Type B pancreatic cell (in vitro differentiated cells): ENCODE data around the gene QRFP. TPM values are rescaled to one million over a fixed set of nuclear protein-coding genes. Genes with fewer than 3 reads are reported as not detected.

Experiments
- DNase-seq: peaks from one replicate; pipeline ENCODE4 v3.0.0; 2021; ENCODE audit warnings: mixed read lengths; ENCODE audit not compliant: unreplicated experiment; ENCODE audit errors: extremely low spot score
- H3K27ac Mint-ChIP-seq: 2 replicates; pipeline ENCODE4 v1.8.0; 2021; ENCODE audit warnings: mild to moderate bottlenecking, mixed read lengths
- H3K27me3 Mint-ChIP-seq: 2 replicates; pipeline ENCODE4 v1.8.0; 2021; ENCODE audit warnings: mixed read lengths
- H3K36me3 Mint-ChIP-seq: 2 replicates; pipeline ENCODE4 v1.8.0; 2021; ENCODE audit warnings: mixed read lengths
- H3K4me1 Mint-ChIP-seq: one replicate; pipeline ENCODE4 v1.8.0; 2021; ENCODE audit warnings: mixed read lengths; ENCODE audit not compliant: unreplicated experiment
- H3K4me3 Mint-ChIP-seq: 2 replicates; pipeline ENCODE4 v1.8.0; 2021; ENCODE audit warnings: mild to moderate bottlenecking, mixed read lengths
- H3K9me3 Mint-ChIP-seq: 2 replicates; pipeline ENCODE4 v1.8.0; 2021; ENCODE audit warnings: mixed read lengths
- CTCF ChIP-seq: fragments of 200-600 bp; sonication (generic); conservative IDR thresholded peaks from 2 replicates; pipeline ENCODE4 v1.5.0; 2021; ENCODE audit warnings: antibody characterized with exemption, mild to moderate bottlenecking
- total RNA-seq: library from RNA; stranded (reverse); gene quantifications from 2 replicates; pipeline ENCODE4 v1.2.1, GENCODE V29; 2021; ENCODE audit warnings: low replicate concordance

Gene QRFP
- total RNA-seq, 1 donor from 2014 or later = not detected

- no peak for DNase-seq
- peak; percentile 98 for TF ChIP-seq CTCF
- H3K9me3 Mint-ChIP-seq = no peaks in the 10 kb centered on the region
- H3K4me3 Mint-ChIP-seq = no peak overlapping the region
- peaks cover 44% of the 10 kb centered on the region for H3K4me1 Mint-ChIP-seq
- H3K27me3 Mint-ChIP-seq = no peaks in the 10 kb centered on the region
- H3K36me3 Mint-ChIP-seq = peaks cover 31% of the 10 kb centered on the region
- H3K27ac Mint-ChIP-seq = peak overlapping the region; percentile 55
These were observed 30.1 kb downstream of the QRFP start for GRCh38 chr9:130866474-130866965.

DNA sequence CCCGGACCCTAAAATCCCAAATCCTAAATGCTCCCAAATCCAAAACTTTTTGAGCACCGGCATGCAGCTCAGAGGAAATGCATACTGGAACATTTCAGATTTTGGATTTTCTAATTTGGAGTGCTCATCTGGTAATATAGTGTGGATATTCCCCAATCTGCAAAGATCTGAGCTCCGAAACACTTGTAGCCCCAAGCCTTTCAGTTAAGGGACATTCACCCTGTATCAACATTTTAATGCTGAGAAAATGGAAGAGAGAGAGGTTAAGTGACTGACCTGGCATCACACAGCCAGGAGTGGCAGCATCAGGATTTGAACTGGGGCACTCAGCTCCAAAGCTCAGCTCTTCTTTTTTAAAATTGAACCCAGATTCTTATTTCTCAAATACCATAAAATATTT, 30.7 kb downstream of the QRFP start:
- H3K27me3 Mint-ChIP-seq = no peaks in the 10 kb centered on the region
- TF ChIP-seq CTCF = no peak
- DNase-seq = no peak
- H3K4me3 Mint-ChIP-seq = no peak overlapping the region
- H3K36me3 Mint-ChIP-seq = peaks cover 27% of the 10 kb centered on the region
- no peaks in the 10 kb centered on the region for H3K9me3 Mint-ChIP-seq
- H3K27ac Mint-ChIP-seq = no peak overlapping the region
- H3K4me1 Mint-ChIP-seq = peaks cover 47% of the 10 kb centered on the region

DNA sequence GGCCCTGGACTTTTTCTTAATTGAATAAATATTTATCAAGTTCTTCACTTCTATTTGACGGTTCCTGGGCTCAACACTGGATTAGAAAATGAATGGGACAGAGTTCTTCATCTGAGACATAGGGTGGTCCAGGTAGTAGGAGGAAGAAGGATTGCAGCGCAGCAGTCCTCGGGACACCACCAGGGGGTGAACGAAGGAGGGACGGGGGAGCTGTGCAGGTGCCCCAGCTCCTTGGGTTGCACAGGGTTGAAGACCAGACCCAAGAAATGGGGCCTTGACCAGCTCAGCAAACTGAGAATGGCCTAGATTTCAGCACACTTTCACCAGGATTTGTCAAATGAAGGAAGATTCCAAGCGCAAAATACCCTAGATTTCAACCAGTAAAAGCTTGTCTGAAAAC, 32.1 kb downstream of the QRFP start:
- Mint-ChIP-seq H3K27me3 (no peaks in the 10 kb centered on the region), H3K4me1 (peaks cover 50% of the 10 kb centered on the region), H3K27ac (no peak overlapping the region), H3K36me3 (peaks cover 25% of the 10 kb centered on the region), H3K4me3 (no peak overlapping the region), H3K9me3 (no peaks in the 10 kb centered on the region)
- TF ChIP-seq CTCF = no peak
- DNase-seq = no peak

DNA sequence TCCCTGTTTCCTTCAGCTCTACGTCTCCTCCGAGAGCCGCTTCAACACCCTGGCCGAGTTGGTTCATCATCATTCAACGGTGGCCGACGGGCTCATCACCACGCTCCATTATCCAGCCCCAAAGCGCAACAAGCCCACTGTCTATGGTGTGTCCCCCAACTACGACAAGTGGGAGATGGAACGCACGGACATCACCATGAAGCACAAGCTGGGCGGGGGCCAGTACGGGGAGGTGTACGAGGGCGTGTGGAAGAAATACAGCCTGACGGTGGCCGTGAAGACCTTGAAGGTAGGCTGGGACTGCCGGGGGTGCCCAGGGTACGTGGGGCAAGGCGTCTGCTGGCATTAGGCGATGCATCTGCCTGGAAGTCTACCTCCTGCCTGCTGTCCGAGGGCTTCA, 33.9 kb downstream of the QRFP start:
- TF ChIP-seq CTCF = no peak
- H3K4me1 Mint-ChIP-seq = peaks cover 58% of the 10 kb centered on the region
- peaks cover 29% of the 10 kb centered on the region for H3K36me3 Mint-ChIP-seq
- peak overlapping the region; percentile 18 for H3K27ac Mint-ChIP-seq
- H3K27me3 Mint-ChIP-seq = no peaks in the 10 kb centered on the region
- no peak overlapping the region for H3K4me3 Mint-ChIP-seq
- no peaks in the 10 kb centered on the region for H3K9me3 Mint-ChIP-seq
- no peak for DNase-seq

DNA sequence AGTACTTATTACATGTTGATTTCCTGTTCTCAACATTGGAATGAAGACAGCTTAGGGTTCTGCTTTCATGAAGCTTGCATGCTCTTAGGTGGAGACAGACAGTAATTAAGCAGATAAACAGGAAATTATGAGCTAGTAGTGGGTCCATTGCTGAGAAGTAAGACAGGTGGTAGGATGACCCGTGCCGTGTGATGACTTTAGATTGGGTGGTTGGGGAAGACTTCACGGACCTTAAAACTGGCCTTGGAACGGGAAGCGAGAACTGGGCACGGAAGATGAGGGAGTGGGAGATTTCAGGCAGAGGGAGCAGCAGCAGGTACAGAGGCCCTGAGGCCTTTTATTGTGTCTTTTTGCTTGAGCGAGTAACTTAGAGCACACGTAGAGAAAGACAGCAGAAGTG, 34.4 kb downstream of the QRFP start:
- Mint-ChIP-seq H3K4me3 (no peak overlapping the region), H3K36me3 (peaks cover 33% of the 10 kb centered on the region), H3K27me3 (no peaks in the 10 kb centered on the region), H3K4me1 (peaks cover 60% of the 10 kb centered on the region), H3K27ac (peak overlapping the region; percentile 18), H3K9me3 (no peaks in the 10 kb centered on the region)
- no peak for DNase-seq
- no peak for TF ChIP-seq CTCF
